Measurements from ENCODE around the gene CDH23.

DNA sequence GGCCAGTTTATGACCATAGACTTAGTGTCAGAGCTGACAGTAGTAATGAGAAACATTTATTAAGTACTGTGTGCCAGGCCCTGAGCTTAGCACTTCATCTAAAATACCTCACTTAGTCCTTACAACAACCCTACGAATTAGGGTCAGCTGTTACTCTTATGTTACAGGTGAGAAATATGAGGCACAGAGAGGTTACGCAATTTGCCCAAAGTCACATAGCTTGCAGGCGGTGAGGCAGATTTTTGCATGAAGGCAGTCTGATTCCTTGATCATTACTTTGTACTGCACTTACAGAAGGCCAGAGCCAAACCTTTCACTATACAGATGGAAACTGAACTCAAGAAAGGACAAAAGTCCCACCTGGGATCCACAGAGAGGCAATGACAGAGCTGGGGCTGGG, 10.2 kb downstream of the CDH23 start:
- TF ChIP-seq, protein P1, sequence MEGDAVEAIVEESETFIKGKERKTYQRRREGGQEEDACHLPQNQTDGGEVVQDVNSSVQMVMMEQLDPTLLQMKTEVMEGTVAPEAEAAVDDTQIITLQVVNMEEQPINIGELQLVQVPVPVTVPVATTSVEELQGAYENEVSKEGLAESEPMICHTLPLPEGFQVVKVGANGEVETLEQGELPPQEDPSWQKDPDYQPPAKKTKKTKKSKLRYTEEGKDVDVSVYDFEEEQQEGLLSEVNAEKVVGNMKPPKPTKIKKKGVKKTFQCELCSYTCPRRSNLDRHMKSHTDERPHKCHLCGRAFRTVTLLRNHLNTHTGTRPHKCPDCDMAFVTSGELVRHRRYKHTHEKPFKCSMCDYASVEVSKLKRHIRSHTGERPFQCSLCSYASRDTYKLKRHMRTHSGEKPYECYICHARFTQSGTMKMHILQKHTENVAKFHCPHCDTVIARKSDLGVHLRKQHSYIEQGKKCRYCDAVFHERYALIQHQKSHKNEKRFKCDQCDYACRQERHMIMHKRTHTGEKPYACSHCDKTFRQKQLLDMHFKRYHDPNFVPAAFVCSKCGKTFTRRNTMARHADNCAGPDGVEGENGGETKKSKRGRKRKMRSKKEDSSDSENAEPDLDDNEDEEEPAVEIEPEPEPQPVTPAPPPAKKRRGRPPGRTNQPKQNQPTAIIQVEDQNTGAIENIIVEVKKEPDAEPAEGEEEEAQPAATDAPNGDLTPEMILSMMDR (conservative IDR thresholded peaks at IDR 0.05 in 1 of 2, IDR thresholded peaks at IDR 0.05 in 1 of 2; ENCODE audit: low read depth in 1 of 2, low read length in 2 of 2), result no peak
- no peak for TF ChIP-seq EZH2 (IDR thresholded peaks at IDR 0.05; ENCODE audit: low read length, missing control alignments)

Measured in fibroblast of lung (primary cell).